Glutamatergic neuron (in vitro differentiated cells): ENCODE data around the gene MID1. TPM values are rescaled to one million over a fixed set of nuclear protein-coding genes. Genes with fewer than 3 reads are reported as not detected.

Experiments used
- DNase-seq: peaks from one replicate; pipeline ENCODE4 v3.0.0; 2022
- H3K27ac Mint-ChIP-seq: one replicate; pipeline ENCODE4 v1.8.0; 2020; ENCODE audit warnings: mild to moderate bottlenecking, mixed read lengths, inconsistent platforms; ENCODE audit not compliant: unreplicated experiment
- H3K27me3 Mint-ChIP-seq: one replicate; pipeline ENCODE4 v1.8.0; 2020; ENCODE audit warnings: mild to moderate bottlenecking, moderate library complexity, mixed read lengths, inconsistent platforms; ENCODE audit not compliant: unreplicated experiment
- H3K36me3 Mint-ChIP-seq: one replicate; pipeline ENCODE4 v1.8.0; 2020; ENCODE audit warnings: mild to moderate bottlenecking, mixed read lengths, inconsistent platforms; ENCODE audit not compliant: unreplicated experiment
- H3K4me1 Mint-ChIP-seq: one replicate; pipeline ENCODE4 v1.8.0; 2020; ENCODE audit warnings: mild to moderate bottlenecking, low read depth, mixed read lengths, inconsistent platforms; ENCODE audit not compliant: unreplicated experiment
- H3K4me3 Mint-ChIP-seq: one replicate; pipeline ENCODE4 v1.8.0; 2020; ENCODE audit warnings: mild to moderate bottlenecking, mixed read lengths, inconsistent platforms; ENCODE audit not compliant: unreplicated experiment
- H3K9me3 Mint-ChIP-seq: one replicate; pipeline ENCODE4 v1.8.0; 2020; ENCODE audit warnings: mild to moderate bottlenecking, moderate library complexity, mixed read lengths, inconsistent platforms; ENCODE audit not compliant: unreplicated experiment
- CTCF ChIP-seq: fragments of 200-600 bp; sonication (generic); IDR thresholded peaks from one replicate; pipeline ENCODE4 v1.5.0; 2021; ENCODE audit not compliant: partially characterized antibody, unreplicated experiment
- long read RNA-seq: library from polyadenylated mRNA; unstranded; transcript quantifications from one replicate; pipeline ENCODE4 v2.0.0, GENCODE V29; 2020; ENCODE audit not compliant: unreplicated experiment
- total RNA-seq: library from RNA; stranded (reverse); fragmentation: NEBNext Ultra II Directional; extraction: Animal tissue kit (Norgen Biotek cat#: 25700); gene quantifications from one replicate; pipeline ENCODE4 v1.2.1, GENCODE V29; 2021; ENCODE audit not compliant: unreplicated experiment

The MID1 gene, protein sequence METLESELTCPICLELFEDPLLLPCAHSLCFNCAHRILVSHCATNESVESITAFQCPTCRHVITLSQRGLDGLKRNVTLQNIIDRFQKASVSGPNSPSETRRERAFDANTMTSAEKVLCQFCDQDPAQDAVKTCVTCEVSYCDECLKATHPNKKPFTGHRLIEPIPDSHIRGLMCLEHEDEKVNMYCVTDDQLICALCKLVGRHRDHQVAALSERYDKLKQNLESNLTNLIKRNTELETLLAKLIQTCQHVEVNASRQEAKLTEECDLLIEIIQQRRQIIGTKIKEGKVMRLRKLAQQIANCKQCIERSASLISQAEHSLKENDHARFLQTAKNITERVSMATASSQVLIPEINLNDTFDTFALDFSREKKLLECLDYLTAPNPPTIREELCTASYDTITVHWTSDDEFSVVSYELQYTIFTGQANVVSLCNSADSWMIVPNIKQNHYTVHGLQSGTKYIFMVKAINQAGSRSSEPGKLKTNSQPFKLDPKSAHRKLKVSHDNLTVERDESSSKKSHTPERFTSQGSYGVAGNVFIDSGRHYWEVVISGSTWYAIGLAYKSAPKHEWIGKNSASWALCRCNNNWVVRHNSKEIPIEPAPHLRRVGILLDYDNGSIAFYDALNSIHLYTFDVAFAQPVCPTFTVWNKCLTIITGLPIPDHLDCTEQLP
- 9.2 TPM for total RNA-seq
- long read RNA-seq, partial matches to known transcripts, result 0 of 1 reads
- long read RNA-seq, other reads (novel, unspliced or antisense), result 1 of 1 reads

DNA sequence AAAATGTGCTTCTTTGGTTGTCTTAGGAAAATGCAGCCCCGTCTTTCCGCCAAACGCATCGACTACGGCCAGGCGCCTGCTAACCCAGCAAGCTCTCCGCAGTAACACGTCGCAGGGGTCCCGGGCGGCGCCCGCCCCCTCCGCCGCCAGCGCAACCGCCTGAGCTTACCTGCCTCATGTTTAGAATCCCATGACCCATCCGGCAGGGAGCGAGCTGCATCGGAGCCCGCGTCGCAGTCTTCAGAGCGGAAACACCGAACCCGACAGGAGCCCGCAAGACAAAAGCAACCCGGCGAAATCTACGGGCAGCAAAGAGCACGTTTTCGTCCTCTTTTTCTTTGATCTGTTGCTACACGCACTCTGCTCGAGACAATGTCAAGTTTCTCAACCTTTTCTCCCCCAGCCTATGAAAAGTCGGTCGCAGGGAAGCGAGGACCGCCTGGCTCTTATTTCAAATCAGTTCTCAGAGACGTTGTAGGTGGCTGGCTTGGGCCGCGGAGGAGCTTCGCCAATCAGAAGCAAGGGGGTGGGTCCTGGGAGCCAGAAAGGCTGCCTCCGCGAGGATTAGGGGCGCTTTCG, at the start of gene MID1:
Gene MID1, minus strand, starts transcription at position 465 of the 579 bp plus-strand sequence. CDS start 53,038 bp downstream, outside the sequence.
- H3K36me3 Mint-ChIP-seq, result no peaks in the 10 kb centered on the region
- peaks cover 20% of the 10 kb centered on the region for H3K4me1 Mint-ChIP-seq
- H3K27ac Mint-ChIP-seq, result peak within 1 kb of the TSS; percentile 68
- H3K27me3 Mint-ChIP-seq, result peaks cover 2% of the 10 kb centered on the region
- peaks cover 1% of the 10 kb centered on the region for H3K9me3 Mint-ChIP-seq
- peak within 1 kb of the TSS; percentile 95 for H3K4me3 Mint-ChIP-seq
- TF ChIP-seq CTCF, result no peak
- peak; percentile 50 for DNase-seq

DNA sequence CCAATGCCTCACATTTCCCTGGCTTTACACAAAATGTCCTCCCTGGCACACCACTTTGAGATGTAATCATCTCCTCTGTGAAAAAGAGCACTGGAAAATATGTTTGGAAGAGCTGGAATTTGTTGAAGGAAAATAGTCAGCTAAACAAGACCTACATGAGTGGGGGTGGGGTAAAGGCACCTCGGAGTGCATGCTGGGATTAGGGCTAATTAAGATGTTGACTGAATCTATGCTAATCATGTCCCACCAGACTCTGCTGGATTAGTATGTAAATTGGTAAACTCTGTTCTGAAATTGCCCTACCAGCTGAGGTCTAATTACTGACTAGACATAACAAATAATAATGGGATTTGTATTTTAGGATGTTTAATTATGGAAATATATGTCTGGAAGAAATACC, 46.8 kb upstream of the MID1 start:
- Mint-ChIP-seq H3K27me3 (no peaks in the 10 kb centered on the region), H3K27ac (no peak overlapping the region), H3K4me3 (no peak overlapping the region), H3K4me1 (peaks cover 2% of the 10 kb centered on the region), H3K36me3 (no peaks in the 10 kb centered on the region), H3K9me3 (no peaks in the 10 kb centered on the region)
- DNase-seq, result no peak
- TF ChIP-seq CTCF, result no peak

DNA sequence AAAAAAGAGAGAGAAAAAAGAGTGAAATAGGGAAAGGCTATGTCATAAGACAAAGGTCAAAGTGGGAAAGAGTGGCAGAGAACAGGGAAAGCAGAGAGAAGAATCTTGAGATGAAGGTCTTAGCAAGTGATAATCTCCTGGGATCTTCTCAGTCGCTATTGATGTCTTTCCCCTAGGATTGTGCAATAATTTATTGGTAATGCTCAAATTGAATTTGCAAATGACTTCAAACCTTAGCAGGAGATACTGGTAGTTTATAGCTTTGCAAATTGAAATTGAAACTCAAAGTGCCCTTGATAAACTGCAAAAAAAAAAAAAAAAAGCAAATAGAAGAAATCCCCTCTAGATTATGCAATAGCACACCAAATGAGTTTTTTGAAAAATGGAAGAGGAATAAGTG, 45.7 kb upstream of the MID1 start:
- no peaks in the 10 kb centered on the region for H3K27me3 Mint-ChIP-seq
- no peak overlapping the region for H3K4me3 Mint-ChIP-seq
- H3K4me1 Mint-ChIP-seq, result peaks cover 2% of the 10 kb centered on the region
- no peak for DNase-seq
- TF ChIP-seq CTCF, result no peak
- no peaks in the 10 kb centered on the region for H3K36me3 Mint-ChIP-seq
- peaks cover 1% of the 10 kb centered on the region for H3K9me3 Mint-ChIP-seq
- H3K27ac Mint-ChIP-seq, result no peak overlapping the region

DNA sequence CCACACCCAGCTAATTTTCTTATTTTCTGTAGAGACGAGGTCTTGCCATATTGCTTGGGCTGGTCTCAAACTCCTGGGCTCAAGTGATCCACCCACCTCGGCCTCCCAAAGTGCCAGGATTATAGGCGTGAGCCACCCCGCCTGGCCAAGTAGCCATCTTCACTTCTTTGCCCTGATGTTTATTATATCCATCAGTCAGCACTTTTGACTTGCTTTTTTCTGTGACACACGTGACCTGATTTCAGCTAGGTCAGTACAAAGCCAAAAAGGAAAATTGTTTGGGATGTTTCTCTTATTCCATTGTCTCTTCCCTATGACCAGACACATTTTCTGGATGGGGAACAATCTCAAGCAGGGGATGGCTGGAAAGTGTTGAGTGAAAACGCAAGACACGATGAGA, 45.3 kb upstream of the MID1 start:
- Mint-ChIP-seq H3K9me3 (peaks cover 1% of the 10 kb centered on the region), H3K27ac (no peak overlapping the region), H3K4me1 (peaks cover 2% of the 10 kb centered on the region), H3K36me3 (no peaks in the 10 kb centered on the region), H3K27me3 (no peaks in the 10 kb centered on the region), H3K4me3 (no peak overlapping the region)
- no peak for TF ChIP-seq CTCF
- DNase-seq, result no peak
